HepG2 (cell line): ENCODE results near the gene C14orf93. TPM values are rescaled to one million over a fixed set of nuclear protein-coding genes. Genes with fewer than 3 reads are reported as not detected.

Experiments used
- AKAP8 ChIP-seq: sonication (generic); formaldehyde crosslinking; IDR thresholded peaks from 2 replicates; pipeline ENCODE4 v1.5.1; 2020; ENCODE audit warnings: mild to moderate bottlenecking, missing genetic modification reagents
- ASH2L ChIP-seq: fragments of 300-600, 200-600 bp; sonication (generic); IDR thresholded peaks from 2 replicates; pipeline ENCODE4 v1.7.0; 2017; ENCODE audit warnings: low read depth, mild to moderate bottlenecking, moderate library complexity, mixed read lengths, low read length; ENCODE audit not compliant: insufficient read length
- BRCA1 ChIP-seq: sonication (generic); formaldehyde crosslinking; IDR thresholded peaks from 2 replicates; pipeline ENCODE4 v1.4.0; 2020; ENCODE audit warnings: missing genetic modification reagents
- FOSL2 ChIP-seq: sonication (generic); formaldehyde crosslinking; IDR thresholded peaks from 2 replicates; pipeline ENCODE4 v1.4.0; 2020; ENCODE audit warnings: missing genetic modification reagents
- HMGXB4 ChIP-seq, 2 experiments: sonication (generic) in 1 of 2; formaldehyde crosslinking in 1 of 2; IDR thresholded peaks; 2 replicates each; pipeline versions ENCODE4 v1.4.0 to v1.6.1; 2018 to 2020; ENCODE audit warnings: missing genetic modification reagents in 2 of 2, borderline replicate concordance in 1 of 2, low read depth in 1 of 2, mild to moderate bottlenecking in 1 of 2, missing biosample characterization in 1 of 2
- IRF2 ChIP-seq: IDR thresholded peaks from 2 replicates; pipeline ENCODE4 v1.6.1; 2018; ENCODE audit warnings: missing genetic modification reagents, missing compliant biosample characterization
- MIER3 ChIP-seq: IDR thresholded peaks from 2 replicates; pipeline ENCODE4 v1.6.1; 2016; ENCODE audit warnings: missing compliant biosample characterization, borderline replicate concordance
- MLX ChIP-seq: IDR thresholded peaks from 2 replicates; pipeline ENCODE4 v1.6.1; 2016
- MNT ChIP-seq: fragments of 450-650 bp; IDR thresholded peaks from 2 replicates; pipeline ENCODE4 v1.6.1; 2016
- NCOR1 ChIP-seq: fragments of 200-600 bp; sonication (generic); IDR thresholded peaks from 2 replicates; pipeline ENCODE4 v1.7.0; 2017; ENCODE audit warnings: antibody characterized with exemption, low read length, borderline replicate concordance
- NFKBIZ ChIP-seq: IDR thresholded peaks from 2 replicates; pipeline ENCODE4 v1.6.1; 2018; ENCODE audit warnings: missing genetic modification reagents, missing compliant biosample characterization
- PLSCR1 ChIP-seq: sonication (generic); formaldehyde crosslinking; IDR thresholded peaks from 2 replicates; pipeline ENCODE4 v1.5.0; 2020; ENCODE audit warnings: missing genetic modification reagents, mild to moderate bottlenecking, borderline replicate concordance
- SAP130 ChIP-seq: IDR thresholded peaks from 2 replicates; pipeline ENCODE4 v1.6.1; 2016; ENCODE audit warnings: low read depth
- TEAD3 ChIP-seq: optimal IDR thresholded peaks from 2 replicates; pipeline ENCODE3; 2016; ENCODE audit warnings: borderline replicate concordance
- ZBTB25 ChIP-seq: IDR thresholded peaks from 2 replicates; pipeline ENCODE4 v1.6.1; 2018; ENCODE audit warnings: missing genetic modification reagents
- ZFP91 ChIP-seq: sonication (generic); formaldehyde crosslinking; IDR thresholded peaks from 2 replicates; pipeline ENCODE4 v1.9.0; 2022; ENCODE audit warnings: missing genetic modification reagents, mild to moderate bottlenecking, borderline replicate concordance
- ZNF260 ChIP-seq: sonication (generic); formaldehyde crosslinking; IDR thresholded peaks from 2 replicates; pipeline ENCODE4 v1.4.0; 2020; ENCODE audit warnings: missing genetic modification reagents, low read depth, mild to moderate bottlenecking, borderline replicate concordance
- ZNF33B ChIP-seq: sonication (generic); formaldehyde crosslinking; IDR thresholded peaks from 2 replicates; pipeline ENCODE4 v1.5.1; 2020; ENCODE audit warnings: mild to moderate bottlenecking, missing genetic modification reagents
- ZNF496 ChIP-seq: sonication (generic); formaldehyde crosslinking; IDR thresholded peaks from 2 replicates; pipeline ENCODE4 v1.8.1; 2023; ENCODE audit warnings: mild to moderate bottlenecking, moderate library complexity, missing genetic modification reagents; ENCODE audit not compliant: insufficient replicate concordance
- ZNF556 ChIP-seq: sonication (generic); formaldehyde crosslinking; IDR thresholded peaks from 2 replicates; pipeline ENCODE4 v1.4.0; 2020; ENCODE audit warnings: mild to moderate bottlenecking, missing genetic modification reagents, borderline replicate concordance
- ZSCAN25 ChIP-seq: sonication (generic); formaldehyde crosslinking; IDR thresholded peaks from 2 replicates; pipeline ENCODE4 v1.8.0; 2022; ENCODE audit warnings: mild to moderate bottlenecking, missing genetic modification reagents
- polyA plus RNA-seq, 8 experiments: library from polyadenylated mRNA; depleted of rRNA in 3 of 8; stranded (reverse) in 7 of 8; unstranded in 1 of 8; fragments of >200 nt; fragmentation: Illumina TruSeq in 4 of 8; extraction: Trizol in 4 of 8; gene quantifications; 2 replicates each; pipeline versions ENCODE4 v1.2.1 to v1.2.3, GENCODE V29; 2011 to 2016; ENCODE audit warnings: low read depth in 4 of 8, missing spikeins in 1 of 8, mixed read lengths in 1 of 8; ENCODE audit not compliant: insufficient read depth in 1 of 8
- total RNA-seq, 5 experiments: library from RNA; depleted of rRNA; stranded (reverse); fragments of >200 nt; fragmentation: Illumina TruSeq; extraction: Trizol; gene quantifications; 2 replicates each; pipeline ENCODE4 v1.2.3, GENCODE V29; 2016; ENCODE audit warnings: low read depth in 1 of 5

The C14orf93 gene
- total and polyA plus RNA-seq, 2 of the 13 experiments (the other 11 are each of a cell fraction or from before 2014, with no cell fraction given), result 11.4 to 22.5 TPM

GRCh38 chr14:22977684-22978486 lies 32.1 kb downstream of the C14orf93 start (continued):
- TF ChIP-seq PLSCR1 (CRISPR knock-in tag) (no peak), SAP130 (peak; percentile 98), ZSCAN25 (peak; percentile 91), MNT (peak; percentile 50), HMGXB4 (CRISPR knock-in tag; IDR thresholded peaks at IDR 0.05; ENCODE audit: borderline replicate concordance in 1 of 2, low read depth in 1 of 2) (peak; percentile 46 to 73; a peak in 2 of 4 replicates), MIER3 (CRISPR knock-in tag) (peak; percentile 94; the same call in 1 of the 2 replicates), ZNF496 (CRISPR knock-in tag) (no peak), ZFP91 (CRISPR knock-in tag) (no peak), TEAD3 (peak; percentile 100), NFKBIZ (peak; percentile 83), ZNF556 (peak; percentile 94), ZBTB25 (peak; percentile 82), ASH2L (peak; percentile 47), MLX (peak; percentile 89), AKAP8 (CRISPR knock-in tag) (peak; percentile 83; the same call in 1 of the 2 replicates), FOSL2 (CRISPR knock-in tag) (peak; percentile 99), BRCA1 (CRISPR knock-in tag) (no peak), ZNF260 (no peak), IRF2 (CRISPR knock-in tag) (peak; percentile 95), ZNF33B (CRISPR knock-in tag) (0 out of 2 replicates have a peak, but pooled peaks have one; percentile 41), NCOR1 (peak; percentile 93)
